Natural killer cell (primary cell): ENCODE results near the gene RAD51B. TPM values are rescaled to one million over a fixed set of nuclear protein-coding genes. Genes with fewer than 3 reads are reported as not detected.
"Not testable (repeated sequence)": the region's sequence is repeated elsewhere in the genome, so short reads cannot be mapped to it uniquely, and the experiment has no call there.

ENCODE experiments used
- ATAC-seq, 3 donors: fragments of 150-1000 bp in 2 of 3; fragments of 200-7000 bp in 1 of 3; cut with Tn5 transposase; 1 replicate in 1 of 3; 2 replicates in 2 of 3; pipeline ENCODE4 v1.10.0; 2021; ENCODE audit warnings: mild to moderate bottlenecking in 2 of 3, moderate library complexity in 2 of 3
- DNase-seq, 2 donors: peaks; one replicate each; pipeline versions ENCODE4 v3.0.0 to v3.0.0-alpha.2; 2013 to 2021; ENCODE audit warnings: mixed read lengths in 1 of 2
- H3K27ac ChIP-seq: one replicate; pipeline ENCODE4 v1.5.1; 2013; ENCODE audit warnings: mild to moderate bottlenecking, low read length
- H3K27me3 ChIP-seq: one replicate; pipeline ENCODE4 v1.6.1; 2013; ENCODE audit warnings: low read length; ENCODE audit not compliant: control insufficient read depth, insufficient read depth
- H3K36me3 ChIP-seq: one replicate; pipeline ENCODE4 v1.6.1; 2013; ENCODE audit warnings: low read length; ENCODE audit not compliant: control insufficient read depth, insufficient read depth
- H3K4me1 ChIP-seq: one replicate; pipeline ENCODE4 v1.6.1; 2013; ENCODE audit warnings: low read length; ENCODE audit not compliant: control insufficient read depth, insufficient read depth
- H3K4me3 ChIP-seq: one replicate; pipeline ENCODE4 v1.5.1; 2013; ENCODE audit warnings: low read length
- H3K9me3 ChIP-seq: one replicate; pipeline ENCODE4 v1.6.1; 2013; ENCODE audit warnings: low read length; ENCODE audit not compliant: control insufficient read depth, insufficient read depth
- H3K27ac Mint-ChIP-seq, 2 donors: one replicate each; pipeline ENCODE4 v1.8.0; 2022; ENCODE audit warnings: mild to moderate bottlenecking in 2 of 2, mixed read lengths in 2 of 2, moderate library complexity in 1 of 2
- H3K27me3 Mint-ChIP-seq, 2 donors: one replicate each; pipeline ENCODE4 v1.8.0; 2022; ENCODE audit warnings: low read depth in 2 of 2, mixed read lengths in 2 of 2
- H3K36me3 Mint-ChIP-seq: one replicate; pipeline ENCODE4 v1.8.0; 2022; ENCODE audit warnings: mixed read lengths
- H3K4me1 Mint-ChIP-seq, 2 donors: one replicate each; pipeline ENCODE4 v1.8.0; 2022; ENCODE audit warnings: mixed read lengths in 2 of 2
- H3K4me3 Mint-ChIP-seq: one replicate; pipeline ENCODE4 v1.8.0; 2022; ENCODE audit warnings: mild to moderate bottlenecking, moderate library complexity, mixed read lengths
- H3K9me3 Mint-ChIP-seq, 2 donors: one replicate each; pipeline ENCODE4 v1.8.0; 2022; ENCODE audit warnings: mixed read lengths in 2 of 2
- CTCF ChIP-seq: fragments of 200-600 bp; IDR thresholded peaks from one replicate; pipeline ENCODE4 v1.8.0; 2022; ENCODE audit warnings: antibody characterized with exemption
- WGBS: methylation state at CpG from one replicate; pipeline ENCODE4 v1.1.7; 2013; ENCODE audit warnings: missing lambda C conversion rate; ENCODE audit not compliant: insufficient coverage; 5-methylcytosine and 5-hydroxymethylcytosine counted together
- intact Hi-C: fragments of 100-400 bp; cut with micrococcal nuclease; formaldehyde crosslinking; loops from one replicate; pipeline ENCODE4 v1.14.2; 2022
- total RNA-seq, 4 donors: library from RNA; stranded (reverse); fragments of 120-200 nt in 1 of 4; gene quantifications; one replicate each; pipeline versions ENCODE4 v1.2.3 to v1.2.4, GENCODE V29; 2013 to 2022

The RAD51B gene
- total RNA-seq, 3 donors from 2014 or later (not counting 1 experiment from before 2014, with no cell fraction given) = 28.1 to 37.6 (median 28.6) TPM

GRCh38 chr14:67816326-67817002 is 3.1 kb upstream of the RAD51B start, which contains the start of gene ZFYVE26:
TSS of gene ZFYVE26 (minus strand) at chr14:67816590. CDS start at chr14:67815963, 627 bp downstream.
- Histone ChIP-seq H3K9me3 (no peaks in the 10 kb centered on the region), H3K27ac (peak within 1 kb of the TSS; percentile 59), H3K4me3 (peak within 1 kb of the TSS; percentile 63), H3K27me3 (no peaks in the 10 kb centered on the region), H3K4me1 (peaks cover 29% of the 10 kb centered on the region), H3K36me3 (peaks cover 16% of the 10 kb centered on the region)
- Mint-ChIP-seq H3K36me3 (peaks cover 10% of the 10 kb centered on the region), H3K27me3 (peaks cover 0 to 4% of the 10 kb centered on the region in 2 donors), H3K9me3 (no peaks in the 10 kb centered on the region), H3K27ac (peak within 1 kb of the TSS; percentile 95 to 98), H3K4me3 (peak within 1 kb of the TSS; percentile 98), H3K4me1 (peaks cover 36 to 50% of the 10 kb centered on the region in 2 donors)
- intact Hi-C loops = loop anchor here (2.0 to 10.0 kb wide), 2 partner anchors 198 to 978 kb away; partner anchors contain the start of genes ARG2 and ZFP36L1
- WGBS = under 1% methylated on average over 26 of the region's 26 CpGs
- DNase-seq = peak; percentile 81 to 95
- no peak for TF ChIP-seq CTCF
- ATAC-seq = peak; percentile 91 to 97 (median 94)

GRCh38 chr14:67817750-67818438 is 1.7 kb upstream of the RAD51B start:
- no peak for ATAC-seq
- Histone ChIP-seq H3K36me3 (peaks cover 6% of the 10 kb centered on the region), H3K9me3 (no peaks in the 10 kb centered on the region), H3K4me1 (peaks cover 29% of the 10 kb centered on the region), H3K27ac (no peak overlapping the region), H3K4me3 (no peak overlapping the region), H3K27me3 (no peaks in the 10 kb centered on the region)
- intact Hi-C loops = loop anchor here (2.0 to 10.0 kb wide), 2 partner anchors 199 to 977 kb away; partner anchors contain the start of genes ARG2 and ZFP36L1
- Mint-ChIP-seq H3K27me3 (peaks cover 0 to 4% of the 10 kb centered on the region in 2 donors), H3K9me3 (no peaks in the 10 kb centered on the region), H3K27ac (peak overlapping the region in 1 of 2 donors; percentile 18), H3K4me1 (peaks cover 36 to 50% of the 10 kb centered on the region in 2 donors), H3K4me3 (peak overlapping the region; percentile 75), H3K36me3 (peaks cover 2% of the 10 kb centered on the region)
- DNase-seq = no peak
- TF ChIP-seq CTCF = no peak
- WGBS = 96% methylated on average over 14 of the region's 14 CpGs

- intact Hi-C loops = loop anchor here (10.0 kb wide), 1 partner anchor 976 kb away; the partner anchor contains the start of gene ZFP36L1
- H3K9me3 ChIP-seq, H3K27me3 Mint-ChIP-seq, H3K27me3 ChIP-seq, H3K9me3 Mint-ChIP-seq, H3K4me3 ChIP-seq, H3K27ac ChIP-seq, ATAC-seq, H3K36me3 Mint-ChIP-seq, H3K36me3 ChIP-seq, DNase-seq: not testable (repeated sequence)
- Mint-ChIP-seq H3K4me1 (peaks cover 36 to 50% of the 10 kb centered on the region in 2 donors), H3K4me3 (peak overlapping the region; percentile 75), H3K27ac (peak overlapping the region in 1 of 2 donors; percentile 18)
- peaks cover 29% of the 10 kb centered on the region for H3K4me1 ChIP-seq
- WGBS = 96% methylated on average over 6 of the region's 6 CpGs
Measured at GRCh38 chr14:67818476-67818875, 1.1 kb upstream of the RAD51B start.

- Mint-ChIP-seq H3K27me3 (peaks cover 0 to 4% of the 10 kb centered on the region in 2 donors), H3K27ac (peak overlapping the region; percentile 88 to 98), H3K9me3 (no peaks in the 10 kb centered on the region), H3K4me3 (peak overlapping the region; percentile 100), H3K4me1 (peaks cover 25 to 36% of the 10 kb centered on the region in 2 donors), H3K36me3 (no peaks in the 10 kb centered on the region)
- intact Hi-C loops = no loop called here
- no peak for TF ChIP-seq CTCF
- ATAC-seq (no peak), DNase-seq (peak in 1 of 2 donors; percentile 32)
- H3K9me3 ChIP-seq = no peaks in the 10 kb centered on the region
- peaks cover 26% of the 10 kb centered on the region for H3K4me1 ChIP-seq
- no peaks in the 10 kb centered on the region for H3K36me3 ChIP-seq
- H3K27ac ChIP-seq = no peak overlapping the region
- no peaks in the 10 kb centered on the region for H3K27me3 ChIP-seq
- peak overlapping the region; percentile 96 for H3K4me3 ChIP-seq
- 46% methylated on average over 11 of the region's 13 CpGs for WGBS
Measured at GRCh38 chr14:67820428-67820971, 921 bp downstream of the RAD51B start.
